K562 (cell line): ENCODE data around the gene CCSER2. TPM values are rescaled to one million over a fixed set of nuclear protein-coding genes. Genes with fewer than 3 reads are reported as not detected.

Experiments used
- BRD9 ChIP-seq: fragments of 450-650 bp; IDR thresholded peaks from 2 replicates; pipeline ENCODE4 v1.6.1; 2018; ENCODE audit warnings: low read depth; ENCODE audit not compliant: partially characterized antibody
- C11orf30 ChIP-seq: fragments of 450-650 bp; IDR thresholded peaks from 2 replicates; pipeline ENCODE4 v1.6.1; 2016; ENCODE audit warnings: low read depth, mild to moderate bottlenecking
- KDM4B ChIP-seq, 2 experiments: fragments of 450-650 bp in 1 of 2; sonication (generic) in 1 of 2; IDR thresholded peaks; 2 replicates each; pipeline ENCODE4 v1.6.1; 2016 to 2017; ENCODE audit warnings: borderline replicate concordance in 2 of 2, antibody characterized with exemption in 1 of 2, low read depth in 1 of 2, mild to moderate bottlenecking in 1 of 2
- MYC ChIP-seq, 2 experiments: fragments of 250-450 bp in 1 of 2; sonication (Bioruptor Pico) in 1 of 2; IDR thresholded peaks; 2 replicates each; pipeline versions ENCODE4 v1.5.1 to v1.6.1; 2012 to 2021; ENCODE audit warnings: low read depth in 2 of 2, borderline replicate concordance in 1 of 2, improper control_type of control experiment in 1 of 2, low read length in 1 of 2, mild to moderate bottlenecking in 1 of 2, moderate library complexity in 1 of 2
- NCOA4 ChIP-seq: fragments of 450-650 bp; IDR thresholded peaks from 2 replicates; pipeline ENCODE4 v1.6.1; 2018; ENCODE audit warnings: mild to moderate bottlenecking; ENCODE audit not compliant: partially characterized antibody
- RBM15 ChIP-seq: fragments of 200-400 bp; formaldehyde crosslinking; IDR thresholded peaks from 2 replicates; pipeline ENCODE4 v1.6.1; 2018; ENCODE audit warnings: mild to moderate bottlenecking, low read length, moderate library complexity; ENCODE audit not compliant: insufficient read depth
- SMAD4 ChIP-seq: fragments of 250-450 bp; sonication (Bioruptor Pico); conservative IDR thresholded peaks from 2 replicates; pipeline ENCODE4 v1.8.0; 2021; ENCODE audit warnings: inconsistent platforms, mild to moderate bottlenecking, moderate library complexity
- USF2 ChIP-seq: sonication (generic); formaldehyde crosslinking; IDR thresholded peaks from 2 replicates; pipeline ENCODE4 v1.5.0; 2020; ENCODE audit warnings: missing genetic modification reagents
- YY1 ChIP-seq, 3 experiments: IDR thresholded peaks; 2 replicates each; pipeline ENCODE4 v1.6.1; 2011; ENCODE audit warnings: low read length in 2 of 3, mild to moderate bottlenecking in 2 of 3, moderate library complexity in 2 of 3, borderline replicate concordance in 1 of 3, control low read depth in 1 of 3, low read depth in 1 of 3; ENCODE audit not compliant: insufficient read depth in 3 of 3, insufficient replicate concordance in 2 of 3, control insufficient read depth in 1 of 3, insufficient read length in 1 of 3; ENCODE audit errors: extremely low read depth in 1 of 3
- ZBTB49 ChIP-seq: sonication (generic); formaldehyde crosslinking; IDR thresholded peaks from 2 replicates; pipeline ENCODE4 v1.8.0; 2022; ENCODE audit warnings: missing genetic modification reagents, mild to moderate bottlenecking, borderline replicate concordance
- ZNF143 ChIP-seq: sonication (generic); formaldehyde crosslinking; IDR thresholded peaks from 2 replicates; pipeline ENCODE4 v1.9.0; 2022; ENCODE audit warnings: mild to moderate bottlenecking, missing genetic modification reagents
- ZNF668 ChIP-seq: fragments of 250-450 bp; sonication (Bioruptor Pico); IDR thresholded peaks from 2 replicates; pipeline ENCODE4 v1.8.0; 2022; ENCODE audit warnings: mild to moderate bottlenecking, inconsistent platforms
- ZNF76 ChIP-seq: fragments of 250-450 bp; sonication (Bioruptor Pico); IDR thresholded peaks from 2 replicates; pipeline ENCODE4 v1.4.0; 2020; ENCODE audit warnings: mild to moderate bottlenecking, moderate library complexity, borderline replicate concordance
- ZNF780A ChIP-seq: fragments of 250-450 bp; sonication (Bioruptor Pico); IDR thresholded peaks from 2 replicates; pipeline ENCODE4 v1.5.0; 2021; ENCODE audit warnings: mild to moderate bottlenecking
- polyA plus RNA-seq, 8 experiments: library from polyadenylated mRNA; depleted of rRNA in 4 of 8; stranded (reverse) in 5 of 8; unstranded in 3 of 8; fragments of >200 nt; fragmentation: Nextera tagmentation in 2 of 8; fragmentation: Illumina TruSeq in 1 of 8; extraction: Ambion mirVana in 2 of 8; extraction: Trizol in 1 of 8; gene quantifications; 2 replicates each; pipeline versions ENCODE4 v1.2.1 to v1.2.3, GENCODE V29; 2011 to 2014; ENCODE audit warnings: inconsistent platforms in 1 of 8, missing spikeins in 1 of 8
- total RNA-seq, 7 experiments: library from RNA; depleted of rRNA in 6 of 7; stranded (reverse); fragments of >200 nt in 6 of 7; fragmentation: Illumina TruSeq in 2 of 7; extraction: Trizol in 2 of 7; gene quantifications; 2 replicates each; pipeline versions ENCODE4 v1.2.1 to v1.2.3, GENCODE V29; 2011 to 2021; ENCODE audit warnings: low replicate concordance in 1 of 7
- TF ChIP-seq, protein P1 (sequence below): fragments of 250-450 bp; sonication (Bioruptor Pico); IDR thresholded peaks from 2 replicates; pipeline ENCODE4 v1.9.0; 2021; ENCODE audit warnings: mild to moderate bottlenecking, inconsistent platforms
- TF ChIP-seq, protein P2 (sequence below), 2 experiments: fragments of 450-650 bp in 1 of 2; IDR thresholded peaks; 2 replicates each; pipeline ENCODE4 v1.6.1; 2011 to 2017; ENCODE audit warnings: low read depth in 2 of 2, antibody characterized with exemption in 1 of 2, borderline replicate concordance in 1 of 2, low read length in 1 of 2, mild to moderate bottlenecking in 1 of 2, mixed read lengths in 1 of 2; ENCODE audit not compliant: control insufficient read depth in 1 of 2

CCSER2 gene
- total and polyA plus RNA-seq, 9 of the 15 experiments (the other 6 are each of a cell fraction or from before 2014, with no cell fraction given), result 2.7 to 15.1 (median 9.7) TPM

DNA sequence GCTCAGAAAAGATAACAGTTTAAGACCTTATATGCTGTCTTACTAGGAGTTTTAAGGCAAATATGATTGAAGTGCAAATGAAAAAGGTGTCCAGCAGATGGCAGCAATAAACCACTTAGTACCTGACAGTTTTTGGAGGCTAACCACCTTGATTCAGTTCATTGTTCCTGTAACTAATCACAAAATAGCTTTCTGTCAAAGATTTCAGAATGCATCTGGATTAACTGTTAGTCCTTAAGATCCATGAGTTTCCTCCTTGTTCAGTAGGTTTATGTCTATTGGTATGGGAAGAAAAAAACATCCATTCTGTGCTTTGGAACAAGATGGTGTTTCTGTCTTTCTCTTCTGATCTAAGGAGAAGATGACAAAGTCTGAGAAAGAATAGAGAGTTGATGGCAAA, 46.6 kb downstream of the CCSER2 start (continued):
- TF ChIP-seq, protein P1, sequence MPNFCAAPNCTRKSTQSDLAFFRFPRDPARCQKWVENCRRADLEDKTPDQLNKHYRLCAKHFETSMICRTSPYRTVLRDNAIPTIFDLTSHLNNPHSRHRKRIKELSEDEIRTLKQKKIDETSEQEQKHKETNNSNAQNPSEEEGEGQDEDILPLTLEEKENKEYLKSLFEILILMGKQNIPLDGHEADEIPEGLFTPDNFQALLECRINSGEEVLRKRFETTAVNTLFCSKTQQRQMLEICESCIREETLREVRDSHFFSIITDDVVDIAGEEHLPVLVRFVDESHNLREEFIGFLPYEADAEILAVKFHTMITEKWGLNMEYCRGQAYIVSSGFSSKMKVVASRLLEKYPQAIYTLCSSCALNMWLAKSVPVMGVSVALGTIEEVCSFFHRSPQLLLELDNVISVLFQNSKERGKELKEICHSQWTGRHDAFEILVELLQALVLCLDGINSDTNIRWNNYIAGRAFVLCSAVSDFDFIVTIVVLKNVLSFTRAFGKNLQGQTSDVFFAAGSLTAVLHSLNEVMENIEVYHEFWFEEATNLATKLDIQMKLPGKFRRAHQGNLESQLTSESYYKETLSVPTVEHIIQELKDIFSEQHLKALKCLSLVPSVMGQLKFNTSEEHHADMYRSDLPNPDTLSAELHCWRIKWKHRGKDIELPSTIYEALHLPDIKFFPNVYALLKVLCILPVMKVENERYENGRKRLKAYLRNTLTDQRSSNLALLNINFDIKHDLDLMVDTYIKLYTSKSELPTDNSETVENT, result no peak
- TF ChIP-seq ZNF668 (CRISPR knock-in tag), result no peak
- no peak for TF ChIP-seq SMAD4 (CRISPR knock-in tag)
- TF ChIP-seq RBM15, result no peak
- TF ChIP-seq MYC (IDR thresholded peaks at IDR 0.05; ENCODE audit: low read depth, low read length), result no peak
- TF ChIP-seq MYC (CRISPR knock-in tag; IDR thresholded peaks at IDR 0.05; ENCODE audit: borderline replicate concordance, low read depth), result no peak
- no peak for TF ChIP-seq BRD9
- TF ChIP-seq KDM4B (IDR thresholded peaks at IDR 0.05; ENCODE audit: borderline replicate concordance in 2 of 2, low read depth in 1 of 2), result no peak
- TF ChIP-seq ZBTB49 (CRISPR knock-in tag), result no peak
- no peak for TF ChIP-seq YY1 (IDR thresholded peaks at IDR 0.05; ENCODE audit: borderline replicate concordance in 1 of 3, control insufficient read depth in 1 of 3, extremely low read depth in 1 of 3, insufficient read depth in 3 of 3, insufficient read length in 1 of 3, insufficient replicate concordance in 2 of 3, low read depth in 1 of 3, low read length in 2 of 3)
- TF ChIP-seq, protein P2, sequence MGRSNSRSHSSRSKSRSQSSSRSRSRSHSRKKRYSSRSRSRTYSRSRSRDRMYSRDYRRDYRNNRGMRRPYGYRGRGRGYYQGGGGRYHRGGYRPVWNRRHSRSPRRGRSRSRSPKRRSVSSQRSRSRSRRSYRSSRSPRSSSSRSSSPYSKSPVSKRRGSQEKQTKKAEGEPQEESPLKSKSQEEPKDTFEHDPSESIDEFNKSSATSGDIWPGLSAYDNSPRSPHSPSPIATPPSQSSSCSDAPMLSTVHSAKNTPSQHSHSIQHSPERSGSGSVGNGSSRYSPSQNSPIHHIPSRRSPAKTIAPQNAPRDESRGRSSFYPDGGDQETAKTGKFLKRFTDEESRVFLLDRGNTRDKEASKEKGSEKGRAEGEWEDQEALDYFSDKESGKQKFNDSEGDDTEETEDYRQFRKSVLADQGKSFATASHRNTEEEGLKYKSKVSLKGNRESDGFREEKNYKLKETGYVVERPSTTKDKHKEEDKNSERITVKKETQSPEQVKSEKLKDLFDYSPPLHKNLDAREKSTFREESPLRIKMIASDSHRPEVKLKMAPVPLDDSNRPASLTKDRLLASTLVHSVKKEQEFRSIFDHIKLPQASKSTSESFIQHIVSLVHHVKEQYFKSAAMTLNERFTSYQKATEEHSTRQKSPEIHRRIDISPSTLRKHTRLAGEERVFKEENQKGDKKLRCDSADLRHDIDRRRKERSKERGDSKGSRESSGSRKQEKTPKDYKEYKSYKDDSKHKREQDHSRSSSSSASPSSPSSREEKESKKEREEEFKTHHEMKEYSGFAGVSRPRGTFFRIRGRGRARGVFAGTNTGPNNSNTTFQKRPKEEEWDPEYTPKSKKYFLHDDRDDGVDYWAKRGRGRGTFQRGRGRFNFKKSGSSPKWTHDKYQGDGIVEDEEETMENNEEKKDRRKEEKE (IDR thresholded peaks at IDR 0.05; ENCODE audit: borderline replicate concordance in 1 of 2, control insufficient read depth in 1 of 2, low read depth in 2 of 2, low read length in 1 of 2), result no peak
- no peak for TF ChIP-seq ZNF76
- no peak for TF ChIP-seq USF2 (CRISPR knock-in tag)
- TF ChIP-seq NCOA4, result no peak
- TF ChIP-seq ZNF780A (CRISPR knock-in tag), result no peak
- TF ChIP-seq C11orf30, result no peak
- no peak for TF ChIP-seq ZNF143
